Tibial nerve (tissue), 4 donors: ENCODE measurements around the gene OR14C36.

Experiments
- CTCF ChIP-seq, 5 experiments: fragments of 200-600 bp in 3 of 5; fragments of 450-650 bp in 2 of 5; sonication (generic) in 3 of 5; IDR thresholded peaks; one replicate each; pipeline ENCODE4 v1.5.1; 2016 to 2019; ENCODE audit warnings: antibody characterized with exemption in 5 of 5, mild to moderate bottlenecking in 3 of 5, moderate library complexity in 2 of 5
- EP300 ChIP-seq, 2 donors: sonication (generic); formaldehyde crosslinking; IDR thresholded peaks; one replicate each; pipeline ENCODE4 v1.6.1; 2017; ENCODE audit warnings: antibody characterized with exemption in 2 of 2, mild to moderate bottlenecking in 1 of 2

- TF ChIP-seq CTCF (IDR thresholded peaks at IDR 0.05) (no peak), EP300 (IDR thresholded peaks at IDR 0.05) (no peak)
Measured at GRCh38 chr1:248373761-248374160, 25.2 kb downstream of the OR14C36 start.
